K562 (cell line): ENCODE results near the gene ADRB1. TPM values are rescaled to one million over a fixed set of nuclear protein-coding genes. Genes with fewer than 3 reads are reported as not detected.

Source experiments
- ATAC-seq: fragments of 200-7000 bp; cut with Tn5 transposase; 3 replicates; pipeline ENCODE4 v1.9.1; 2020; ENCODE audit warnings: moderate library complexity
- BruUV-seq: library from RNA; stranded (reverse); fragments of 400-500 nt; replicated peaks from 2 replicates; lab custom pipeline; 2021; lab: Mats Ljungman, UMichigan
- CTCF ChIA-PET: fragments of 300-600 bp; formaldehyde crosslinking; extraction: SDS; loops from one replicate; lab custom pipeline; 2021; ENCODE audit warnings: low intra/inter-chr PET ratio; lab: Yijun Ruan, JAX
- POLR2A ChIA-PET: fragments of 300-600, 350-650 bp; sonication (Branson Sonifier 250); formaldehyde crosslinking; extraction: SDS; loops from one replicate; lab custom pipeline; 2021; ENCODE audit warnings: antibody characterized with exemption, inconsistent platforms; lab: Yijun Ruan, JAX
- DNase-seq, 4 experiments: peaks; one replicate each; pipeline versions ENCODE4 v3.0.0 to v3.0.0-alpha.2; 2011 to 2018; ENCODE audit warnings: low spot score in 3 of 4, mixed read lengths in 3 of 4; ENCODE audit errors: extremely low read depth in 1 of 4
- FAIRE-seq: peaks from 2 replicates; lab custom pipeline; 2011; peaks lifted over from hg19 to GRCh38; lab: Jason Lieb, UNC
- H2AFZ ChIP-seq: 2 replicates; pipeline ENCODE4 v1.6.0; 2011; ENCODE audit warnings: low read depth, low read length, control low read depth, inconsistent platforms
- H3K27ac ChIP-seq: fragments of 200-600 bp; 3 replicates; pipeline ENCODE4 v1.8.0; 2011; ENCODE audit warnings: low read depth, mild to moderate bottlenecking, control low read depth, inconsistent platforms, low read length, moderate library complexity, mixed read lengths; ENCODE audit errors: extremely low read depth
- H3K27me3 ChIP-seq, 2 experiments: fragments of 300-600 bp in 1 of 2; 2 replicates in 1 of 2; 3 replicates in 1 of 2; pipeline versions ENCODE4 v1.6.0 to v1.8.0; 2011; ENCODE audit warnings: inconsistent platforms in 2 of 2, low read length in 2 of 2, mild to moderate bottlenecking in 1 of 2, mixed read lengths in 1 of 2, moderate library complexity in 1 of 2; ENCODE audit not compliant: control insufficient read depth in 2 of 2, insufficient read depth in 2 of 2
- H3K36me3 ChIP-seq: fragments of 300-600 bp; 3 replicates; pipeline ENCODE4 v1.8.0; 2011; ENCODE audit warnings: mild to moderate bottlenecking, low read length, inconsistent platforms; ENCODE audit not compliant: control insufficient read depth, insufficient read depth
- H3K4me1 ChIP-seq, 2 experiments: fragments of 200-600 bp in 1 of 2; replicated peaks in 1 of 2; 2 replicates in 1 of 2; 3 replicates in 1 of 2; pipeline versions ENCODE4 v1.5.1 to v1.8.0; 2011; ENCODE audit warnings: inconsistent platforms in 2 of 2, low read length in 2 of 2, mild to moderate bottlenecking in 1 of 2, mixed read lengths in 1 of 2, moderate library complexity in 1 of 2; ENCODE audit not compliant: control insufficient read depth in 2 of 2, insufficient read depth in 2 of 2
- H3K4me2 ChIP-seq: 2 replicates; pipeline ENCODE4 v1.6.1; 2011; ENCODE audit warnings: low read length, control low read depth, inconsistent platforms, mixed read lengths; ENCODE audit not compliant: insufficient read depth
- H3K4me3 ChIP-seq: fragments of 200-600 bp; sonication (generic), shearing (Covaris generic); 2 replicates; pipeline ENCODE4 v1.5.1; 2016; ENCODE audit warnings: control low read depth, inconsistent platforms
- H3K79me2 ChIP-seq: fragments of 200-600 bp; 3 replicates; pipeline ENCODE4 v1.8.0; 2011; ENCODE audit warnings: low read length, inconsistent platforms; ENCODE audit not compliant: control insufficient read depth, insufficient read depth
- H3K9ac ChIP-seq, 2 experiments: 2 replicates each; pipeline versions ENCODE4 v1.6.0 to v1.6.1; 2011; ENCODE audit warnings: low read depth in 2 of 2, low read length in 2 of 2, control low read depth in 1 of 2, inconsistent platforms in 1 of 2, mild to moderate bottlenecking in 1 of 2, mixed read lengths in 1 of 2; ENCODE audit not compliant: insufficient read depth in 1 of 2
- H3K9me1 ChIP-seq: one replicate; pipeline ENCODE4 v1.6.0; 2011; ENCODE audit warnings: inconsistent platforms, mild to moderate bottlenecking, low read length, moderate library complexity; ENCODE audit not compliant: control insufficient read depth, insufficient read depth
- H3K9me3 ChIP-seq: replicated peaks from 2 replicates; pipeline ENCODE4 v1.5.1; 2011; ENCODE audit warnings: low read depth, low read length, inconsistent platforms; ENCODE audit not compliant: control insufficient read depth, insufficient read depth
- H4K20me1 ChIP-seq: replicated peaks from 2 replicates; pipeline ENCODE4 v1.6.1; 2011; ENCODE audit warnings: low read length, inconsistent platforms, mixed read lengths; ENCODE audit not compliant: control insufficient read depth, insufficient read depth
- CBFA2T3 ChIP-seq: fragments of 450-650 bp; IDR thresholded peaks from 2 replicates; pipeline ENCODE4 v1.6.1; 2017
- CXXC5 ChIP-seq: fragments of 250-450 bp; sonication (Bioruptor Pico); IDR thresholded peaks from 2 replicates; pipeline ENCODE4 v1.8.0; 2022; ENCODE audit warnings: inconsistent platforms, mild to moderate bottlenecking, moderate library complexity
- ESRRB ChIP-seq: fragments of 250-450 bp; sonication (Bioruptor Pico); IDR thresholded peaks from 2 replicates; pipeline ENCODE4 v1.5.0; 2020; ENCODE audit warnings: mild to moderate bottlenecking, moderate library complexity, borderline replicate concordance
- HMGXB4 ChIP-seq: sonication (generic); formaldehyde crosslinking; IDR thresholded peaks from 2 replicates; pipeline ENCODE4 v1.8.1; 2023; ENCODE audit warnings: mild to moderate bottlenecking, missing genetic modification reagents
- KDM1A ChIP-seq, 2 experiments: fragments of 450-650 bp; IDR thresholded peaks; 2 replicates each; pipeline ENCODE4 v1.6.1; 2016; ENCODE audit warnings: mild to moderate bottlenecking in 2 of 2
- LEF1 ChIP-seq: fragments of 450-650 bp; IDR thresholded peaks from 2 replicates; pipeline ENCODE4 v1.6.1; 2016; ENCODE audit warnings: mild to moderate bottlenecking
- NCOA1 ChIP-seq: fragments of 450-650 bp; IDR thresholded peaks from 2 replicates; pipeline ENCODE4 v1.6.1; 2016; ENCODE audit warnings: low read depth
- SAFB ChIP-seq: fragments of 200-400 bp; formaldehyde crosslinking; IDR thresholded peaks from 2 replicates; pipeline ENCODE4 v1.6.1; 2017; ENCODE audit warnings: low read depth, low read length, borderline replicate concordance
- WGBS: fragments of 100-300 bp; shearing (Covaris generic); methylation state at CpG from one replicate; pipeline ENCODE4 v1.1.6; 2016; ENCODE audit warnings: low coverage, mixed read lengths; ENCODE audit not compliant: insufficient coverage; ENCODE audit errors: missing lambda C conversion rate; 5-methylcytosine and 5-hydroxymethylcytosine counted together
- in situ Hi-C: fragments of 300-500 bp; cut with MboI; formaldehyde crosslinking; loops from 4 replicates; pipeline ENCODE4 v1.15.0; 2018; ENCODE audit warnings: inconsistent platforms, mixed read lengths
- intact Hi-C: fragments of 100-400 bp; cut with micrococcal nuclease; formaldehyde crosslinking; loops from 2 replicates; pipeline ENCODE4 v1.14.2; 2022
- polyA plus RNA-seq, 8 experiments: library from polyadenylated mRNA; depleted of rRNA in 4 of 8; stranded (reverse) in 5 of 8; unstranded in 3 of 8; fragments of >200 nt; fragmentation: Nextera tagmentation in 2 of 8; fragmentation: Illumina TruSeq in 1 of 8; extraction: Ambion mirVana in 2 of 8; extraction: Trizol in 1 of 8; gene quantifications; 2 replicates each; pipeline versions ENCODE4 v1.2.1 to v1.2.3, GENCODE V29; 2011 to 2014; ENCODE audit warnings: inconsistent platforms in 1 of 8, missing spikeins in 1 of 8
- total RNA-seq, 7 experiments: library from RNA; depleted of rRNA in 6 of 7; stranded (reverse); fragments of >200 nt in 6 of 7; fragmentation: Illumina TruSeq in 2 of 7; extraction: Trizol in 2 of 7; gene quantifications; 2 replicates each; pipeline versions ENCODE4 v1.2.1 to v1.2.3, GENCODE V29; 2011 to 2021; ENCODE audit warnings: low replicate concordance in 1 of 7

ADRB1 gene
- total and polyA plus RNA-seq, 9 of the 15 experiments (the other 6 are each of a cell fraction or from before 2014, with no cell fraction given) = 0.07 to 0.11 (median 0.09) TPM; not detected in 6

DNA sequence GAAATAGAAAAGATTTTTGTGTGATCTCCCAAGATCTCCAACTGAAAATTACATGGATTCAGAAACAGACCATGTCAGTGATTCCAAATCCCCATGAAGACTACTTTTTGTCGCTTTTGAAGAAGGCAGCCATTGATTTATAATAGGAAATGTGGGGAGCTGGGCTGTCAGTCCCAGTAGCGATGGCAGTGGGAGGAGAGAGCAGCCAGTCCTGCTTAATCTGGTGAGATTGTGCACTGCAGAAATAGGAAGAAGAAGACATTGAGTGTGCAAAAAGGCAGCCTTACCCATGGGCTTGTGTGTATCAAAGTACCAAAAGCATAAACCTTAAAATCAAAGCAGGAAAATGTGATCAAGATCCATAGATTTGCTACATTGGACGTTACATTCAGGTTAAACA is 4.8 kb downstream of the ADRB1 start:
- Histone ChIP-seq H3K36me3 (no peaks in the 10 kb centered on the region), H3K9me3 (no peaks in the 10 kb centered on the region), H3K4me1 (no peaks in the 10 kb centered on the region; a peak in 1 of 5 replicates), H3K9ac (no peak overlapping the region), H4K20me1 (no peaks in the 10 kb centered on the region), H3K9me1 (no peaks in the 10 kb centered on the region), H3K4me3 (no peak overlapping the region), H3K27me3 (peaks cover under 1 to 2% of the 10 kb centered on the region in 2 experiments; a peak in 2 of 5 replicates), H3K79me2 (no peaks in the 10 kb centered on the region), H3K27ac (no peak overlapping the region), H2AFZ (no peak overlapping the region), H3K4me2 (no peak overlapping the region)
- TF ChIP-seq CXXC5 (CRISPR knock-in tag) = no peak
- no peak for TF ChIP-seq LEF1
- TF ChIP-seq NCOA1 = no peak
- no peak for TF ChIP-seq HMGXB4 (CRISPR knock-in tag)
- TF ChIP-seq SAFB = no peak
- TF ChIP-seq CBFA2T3 = no peak
- TF ChIP-seq ESRRB = no peak
- TF ChIP-seq KDM1A (IDR thresholded peaks at IDR 0.05) = no peak
- 0% methylated on average over 3 of the region's 3 CpGs for WGBS
- ATAC-seq (no peak), FAIRE-seq (no peak), DNase-seq (no peak)
- intact Hi-C loops (no loop called here), in situ Hi-C loops (no loop called here)
- ChIA-PET POLR2A (no interaction called here), CTCF (no interaction called here)
- BruUV-seq = no TSS peak
